Vagina (tissue), 2 donors: ENCODE results near the gene TBC1D16.

Experiments
- POLR2A ChIP-seq, 2 donors: fragments of 450-650 bp; IDR thresholded peaks; one replicate each; pipeline ENCODE4 v1.6.1; 2017; ENCODE audit warnings: antibody characterized with exemption in 2 of 2, mild to moderate bottlenecking in 2 of 2, moderate library complexity in 2 of 2
- TF ChIP-seq, protein P1 (sequence below), 3 experiments: fragments of 450-650 bp in 2 of 3; fragments of 200-600 bp in 1 of 3; sonication (generic) in 1 of 3; IDR thresholded peaks; one replicate each; pipeline ENCODE4 v1.5.1; 2017 to 2019; ENCODE audit warnings: antibody characterized with exemption in 3 of 3, mild to moderate bottlenecking in 2 of 3, moderate library complexity in 2 of 3

DNA sequence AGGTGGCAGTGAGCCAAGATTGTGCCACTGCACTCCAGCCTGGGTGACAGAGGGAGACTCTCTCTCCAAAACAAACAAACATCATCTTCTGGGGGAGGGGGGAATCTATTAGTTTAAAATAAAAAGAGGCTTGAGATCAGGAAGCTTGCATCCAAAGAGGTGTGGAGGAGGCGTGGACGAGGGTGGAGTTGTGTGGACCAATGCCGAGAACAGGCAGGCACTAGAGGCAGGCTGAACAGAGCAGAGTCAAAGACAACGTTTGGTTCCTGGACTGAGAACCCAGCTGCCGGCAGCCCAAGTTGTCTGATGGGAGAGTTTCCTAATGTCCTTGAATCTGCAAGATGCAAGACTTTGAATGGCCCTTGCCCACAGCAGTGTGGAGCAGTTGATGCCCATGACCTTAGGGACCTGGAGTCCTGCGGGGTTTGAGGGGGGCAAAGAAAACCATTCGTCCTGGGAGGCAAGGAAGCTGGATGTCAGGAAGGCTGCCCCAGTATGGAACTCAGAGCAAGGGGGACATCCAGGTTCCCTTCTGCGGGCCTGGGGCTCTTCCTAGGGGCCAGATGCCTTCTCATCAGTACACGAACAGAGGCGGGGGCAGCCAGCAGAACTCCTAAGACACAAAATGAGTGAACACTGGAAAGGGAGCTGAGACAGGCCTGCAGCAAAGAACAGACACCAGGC is 9.2 kb downstream of the TBC1D16 start:
- TF ChIP-seq, protein P1, sequence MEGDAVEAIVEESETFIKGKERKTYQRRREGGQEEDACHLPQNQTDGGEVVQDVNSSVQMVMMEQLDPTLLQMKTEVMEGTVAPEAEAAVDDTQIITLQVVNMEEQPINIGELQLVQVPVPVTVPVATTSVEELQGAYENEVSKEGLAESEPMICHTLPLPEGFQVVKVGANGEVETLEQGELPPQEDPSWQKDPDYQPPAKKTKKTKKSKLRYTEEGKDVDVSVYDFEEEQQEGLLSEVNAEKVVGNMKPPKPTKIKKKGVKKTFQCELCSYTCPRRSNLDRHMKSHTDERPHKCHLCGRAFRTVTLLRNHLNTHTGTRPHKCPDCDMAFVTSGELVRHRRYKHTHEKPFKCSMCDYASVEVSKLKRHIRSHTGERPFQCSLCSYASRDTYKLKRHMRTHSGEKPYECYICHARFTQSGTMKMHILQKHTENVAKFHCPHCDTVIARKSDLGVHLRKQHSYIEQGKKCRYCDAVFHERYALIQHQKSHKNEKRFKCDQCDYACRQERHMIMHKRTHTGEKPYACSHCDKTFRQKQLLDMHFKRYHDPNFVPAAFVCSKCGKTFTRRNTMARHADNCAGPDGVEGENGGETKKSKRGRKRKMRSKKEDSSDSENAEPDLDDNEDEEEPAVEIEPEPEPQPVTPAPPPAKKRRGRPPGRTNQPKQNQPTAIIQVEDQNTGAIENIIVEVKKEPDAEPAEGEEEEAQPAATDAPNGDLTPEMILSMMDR (IDR thresholded peaks at IDR 0.05), result no peak
- TF ChIP-seq POLR2A (IDR thresholded peaks at IDR 0.05), result no peak
